Activated CD8-positive, alpha-beta T cell treated with anti-CD3 and anti-CD28 coated beads for 36 hours (primary cell): ENCODE data around the gene MKRN2. TPM values are rescaled to one million over a fixed set of nuclear protein-coding genes. Genes with fewer than 3 reads are reported as not detected.

ENCODE experiments used
- ATAC-seq: fragments of 200-7000 bp; cut with Tn5 transposase; one replicate; pipeline ENCODE4 v1.10.0; 2021; ENCODE audit warnings: mild to moderate bottlenecking, moderate library complexity
- CTCF ChIA-PET: fragments of 350-600 bp; sonication (Branson Sonifier 250); formaldehyde crosslinking; loops from one replicate; lab custom pipeline; 2021; ENCODE audit warnings: antibody characterized with exemption; lab: Charles Lee
- POLR2A ChIA-PET: fragments of 350-600 bp; sonication (Branson Sonifier 250); formaldehyde crosslinking; loops from one replicate; lab custom pipeline; 2021; ENCODE audit warnings: antibody characterized with exemption; lab: Charles Lee
- DNase-seq: peaks from one replicate; pipeline ENCODE4 v3.0.0-alpha.2; 2020
- H3K27ac Mint-ChIP-seq: one replicate; pipeline ENCODE4 v1.8.0; 2021; ENCODE audit warnings: mild to moderate bottlenecking, mixed read lengths
- H3K27me3 Mint-ChIP-seq: one replicate; pipeline ENCODE4 v1.8.0; 2021; ENCODE audit warnings: mixed read lengths
- H3K36me3 Mint-ChIP-seq: one replicate; pipeline ENCODE4 v1.8.0; 2021; ENCODE audit warnings: low read depth, mixed read lengths
- H3K4me1 Mint-ChIP-seq: one replicate; pipeline ENCODE4 v1.8.0; 2021; ENCODE audit warnings: low read depth, mixed read lengths
- H3K4me3 Mint-ChIP-seq: one replicate; pipeline ENCODE4 v1.8.0; 2021; ENCODE audit warnings: mild to moderate bottlenecking, moderate library complexity, mixed read lengths
- H3K9me3 Mint-ChIP-seq: one replicate; pipeline ENCODE4 v1.8.0; 2021; ENCODE audit warnings: mixed read lengths
- intact Hi-C: fragments of 100-400 bp; cut with micrococcal nuclease; formaldehyde crosslinking; loops from one replicate; pipeline ENCODE4 v1.10.0; 2022
- total RNA-seq, 2 experiments: library from RNA; stranded (reverse); gene quantifications; one replicate each; pipeline ENCODE4 v1.2.3, GENCODE V29; 2021
- TF ChIP-seq, protein P1 (sequence below): fragments of 200-600 bp; IDR thresholded peaks from one replicate; pipeline ENCODE4 v1.8.0; 2022; ENCODE audit warnings: antibody characterized with exemption, mild to moderate bottlenecking

MKRN2 gene
- total RNA-seq, 2 experiments from 2014 or later = 27.8 to 28.2 TPM

DNA sequence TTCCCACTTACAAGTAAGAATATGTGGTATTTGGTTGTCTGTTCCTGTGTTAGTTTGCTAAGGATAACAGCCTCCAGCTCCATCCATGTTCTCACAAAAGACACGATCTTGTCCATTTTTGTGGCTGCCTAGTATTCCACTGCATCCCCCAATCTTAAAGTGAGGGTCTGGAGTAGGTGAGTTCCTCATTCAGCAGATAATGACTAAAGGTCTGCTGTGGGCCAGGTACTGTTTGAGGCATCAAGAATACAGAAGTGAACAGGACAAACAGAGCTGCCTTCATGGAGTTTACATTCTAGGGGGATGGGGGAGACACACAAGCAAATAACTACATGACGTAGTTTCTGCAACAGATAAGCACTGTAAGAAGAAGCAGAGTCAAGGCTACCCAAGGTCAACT, 35.9 kb upstream of the MKRN2 start:
- ChIA-PET POLR2A (interaction anchor here (0.9 kb wide), 1 partner anchor 9 kb away, joined by 3 read pairs; no protein-coding TSS in a partner anchor), CTCF (interaction anchor here (1.8 kb wide), 1 partner anchor 16 kb away, joined by 5 read pairs; no protein-coding TSS in a partner anchor)
- DNase-seq (no peak), ATAC-seq (no peak)
- Mint-ChIP-seq H3K27me3 (no peaks in the 10 kb centered on the region), H3K4me1 (no peaks in the 10 kb centered on the region), H3K27ac (no peak overlapping the region), H3K9me3 (no peaks in the 10 kb centered on the region), H3K4me3 (no peak overlapping the region), H3K36me3 (peaks cover 35% of the 10 kb centered on the region)
- TF ChIP-seq, protein P1, sequence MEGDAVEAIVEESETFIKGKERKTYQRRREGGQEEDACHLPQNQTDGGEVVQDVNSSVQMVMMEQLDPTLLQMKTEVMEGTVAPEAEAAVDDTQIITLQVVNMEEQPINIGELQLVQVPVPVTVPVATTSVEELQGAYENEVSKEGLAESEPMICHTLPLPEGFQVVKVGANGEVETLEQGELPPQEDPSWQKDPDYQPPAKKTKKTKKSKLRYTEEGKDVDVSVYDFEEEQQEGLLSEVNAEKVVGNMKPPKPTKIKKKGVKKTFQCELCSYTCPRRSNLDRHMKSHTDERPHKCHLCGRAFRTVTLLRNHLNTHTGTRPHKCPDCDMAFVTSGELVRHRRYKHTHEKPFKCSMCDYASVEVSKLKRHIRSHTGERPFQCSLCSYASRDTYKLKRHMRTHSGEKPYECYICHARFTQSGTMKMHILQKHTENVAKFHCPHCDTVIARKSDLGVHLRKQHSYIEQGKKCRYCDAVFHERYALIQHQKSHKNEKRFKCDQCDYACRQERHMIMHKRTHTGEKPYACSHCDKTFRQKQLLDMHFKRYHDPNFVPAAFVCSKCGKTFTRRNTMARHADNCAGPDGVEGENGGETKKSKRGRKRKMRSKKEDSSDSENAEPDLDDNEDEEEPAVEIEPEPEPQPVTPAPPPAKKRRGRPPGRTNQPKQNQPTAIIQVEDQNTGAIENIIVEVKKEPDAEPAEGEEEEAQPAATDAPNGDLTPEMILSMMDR = no peak
- intact Hi-C loops = no loop called here

DNA sequence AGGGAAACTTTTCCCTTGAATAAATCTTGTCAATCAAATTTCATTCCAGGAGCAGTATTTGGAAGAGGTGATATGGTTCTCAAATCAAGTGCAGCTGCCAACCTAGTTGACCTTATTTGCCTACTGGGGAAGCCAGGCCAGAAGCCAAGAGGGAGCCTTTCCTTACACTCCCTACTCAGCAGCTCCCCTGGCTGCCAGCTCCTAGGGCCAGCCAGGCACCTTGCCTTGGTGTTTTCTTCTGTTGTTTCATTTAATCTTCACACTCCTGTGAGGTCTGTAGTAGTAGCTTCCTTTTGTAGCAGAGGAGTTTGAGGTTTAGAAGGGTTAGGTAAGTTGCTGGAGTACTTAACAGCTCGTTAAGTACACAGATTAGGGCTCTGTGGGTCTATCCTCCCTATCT, 34.2 kb upstream of the MKRN2 start:
- intact Hi-C loops = no loop called here

DNA sequence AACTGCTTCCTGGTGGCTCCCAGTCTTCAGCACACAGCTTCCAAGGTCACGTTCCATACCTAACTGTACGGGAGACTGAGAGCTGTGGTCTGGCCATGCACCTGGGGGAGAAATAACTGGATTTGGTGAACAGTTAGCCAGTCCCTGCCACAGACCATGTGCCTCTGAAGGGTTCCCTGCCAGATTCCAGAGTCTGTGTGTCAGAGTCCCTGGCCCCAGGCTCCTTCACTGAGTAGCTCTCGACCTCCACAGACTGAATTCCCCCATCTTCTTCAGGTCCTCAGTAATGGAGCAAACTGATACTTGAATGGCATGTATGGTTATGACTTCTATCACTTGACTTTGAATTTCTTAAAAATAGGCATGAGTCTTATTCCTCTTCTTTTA, 29.1 kb upstream of the MKRN2 start:
- CTCF ChIA-PET = no interaction called here
- ATAC-seq (no peak), DNase-seq (no peak)
- H3K4me1 Mint-ChIP-seq = peaks cover 5% of the 10 kb centered on the region
- TF ChIP-seq, protein P1 = no peak
- POLR2A ChIA-PET = interaction anchor here (0.6 kb wide), 1 partner anchor 9 kb away, joined by 3 read pairs; no protein-coding TSS in a partner anchor
- intact Hi-C loops = no loop called here
- H3K4me3 Mint-ChIP-seq = no peak overlapping the region
- H3K27ac Mint-ChIP-seq = no peak overlapping the region
- H3K9me3 Mint-ChIP-seq = no peaks in the 10 kb centered on the region
- H3K36me3 Mint-ChIP-seq = peaks cover 40% of the 10 kb centered on the region
- H3K27me3 Mint-ChIP-seq = no peaks in the 10 kb centered on the region

More for the DNA sequence above, 34.2 kb upstream of the MKRN2 start:
- DNase-seq (no peak), ATAC-seq (no peak)
- ChIA-PET CTCF (interaction anchor here (1.1 kb wide), 1 partner anchor 15 kb away, joined by 3 read pairs; no protein-coding TSS in a partner anchor), POLR2A (no interaction called here)
- Mint-ChIP-seq H3K4me1 (no peaks in the 10 kb centered on the region), H3K4me3 (no peak overlapping the region), H3K9me3 (no peaks in the 10 kb centered on the region), H3K36me3 (peaks cover 40% of the 10 kb centered on the region), H3K27ac (no peak overlapping the region), H3K27me3 (no peaks in the 10 kb centered on the region)
- TF ChIP-seq, protein P1 = no peak

DNA sequence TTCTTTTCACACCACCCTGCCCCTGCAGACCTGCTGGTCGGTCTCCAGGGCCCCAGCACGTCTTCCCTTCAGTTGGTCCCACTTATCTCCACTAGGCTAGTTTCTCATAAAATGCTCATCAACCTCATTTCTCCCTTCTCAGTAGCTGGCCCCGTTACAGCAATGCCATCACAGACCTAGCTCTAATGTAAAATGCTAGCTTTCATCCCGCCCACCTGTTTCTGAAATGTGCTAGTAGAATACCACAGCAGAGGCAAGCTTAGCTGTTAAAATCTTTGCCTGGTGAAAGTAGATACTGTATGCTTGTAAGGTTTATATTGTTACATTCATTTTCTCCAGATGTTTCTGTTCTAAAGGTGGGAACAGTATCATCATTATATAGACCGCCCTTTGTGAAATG, 24.7 kb upstream of the MKRN2 start:
- POLR2A ChIA-PET = no interaction called here
- peaks cover 30% of the 10 kb centered on the region for H3K36me3 Mint-ChIP-seq
- DNase-seq (peak; percentile 12), ATAC-seq (no peak)
- no peaks in the 10 kb centered on the region for H3K27me3 Mint-ChIP-seq
- CTCF ChIA-PET = no interaction called here
- H3K4me1 Mint-ChIP-seq = peaks cover 5% of the 10 kb centered on the region
- no peak overlapping the region for H3K27ac Mint-ChIP-seq
- intact Hi-C loops = no loop called here
- H3K9me3 Mint-ChIP-seq = no peaks in the 10 kb centered on the region
- TF ChIP-seq, protein P1 = no peak
- no peak overlapping the region for H3K4me3 Mint-ChIP-seq

DNA sequence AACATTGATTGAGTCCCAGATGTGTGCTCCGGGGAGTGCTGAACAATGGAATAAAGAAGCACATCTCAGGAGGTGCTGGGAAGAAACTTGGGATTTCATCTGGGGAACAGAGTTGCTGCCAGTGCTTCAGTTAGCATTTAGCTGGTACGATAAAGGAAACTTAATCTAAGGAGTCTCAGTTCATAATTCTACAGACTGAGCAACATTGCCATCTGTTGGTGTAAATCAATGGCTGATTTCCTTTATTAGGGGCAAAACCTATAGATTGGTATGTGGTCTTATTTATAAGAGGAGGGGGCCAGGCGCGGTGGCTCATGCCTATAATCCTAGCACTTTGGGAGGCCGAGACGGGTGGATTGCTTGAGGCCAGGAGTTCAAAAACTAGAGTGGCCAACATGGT, 20.5 kb upstream of the MKRN2 start:
- TF ChIP-seq, protein P1 = no peak
- ChIA-PET CTCF (no interaction called here), POLR2A (interaction anchor here (0.9 kb wide), 1 partner anchor 8 kb away, joined by 3 read pairs; no protein-coding TSS in a partner anchor)
- no peak for ATAC-seq
- Mint-ChIP-seq H3K27me3 (no peaks in the 10 kb centered on the region), H3K4me3 (no peak overlapping the region), H3K27ac (no peak overlapping the region), H3K9me3 (no peaks in the 10 kb centered on the region), H3K36me3 (peaks cover 15% of the 10 kb centered on the region), H3K4me1 (peaks cover 5% of the 10 kb centered on the region)
- intact Hi-C loops = no loop called here
- no peak for DNase-seq
